Liver (tissue), 9 donors: ENCODE measurements around the gene FOXR1. TPM values are rescaled to one million over a fixed set of nuclear protein-coding genes. Genes with fewer than 3 reads are reported as not detected.

Source experiments
- DNase-seq: peaks from one replicate; pipeline ENCODE4 v3.0.0-alpha.2; 2017; ENCODE audit warnings: low spot score
- H3K27ac ChIP-seq, 2 donors: one replicate each; pipeline ENCODE4 v1.7.0; 2013; ENCODE audit warnings: inconsistent platforms in 2 of 2, low read length in 2 of 2, control low read depth in 1 of 2, low read depth in 1 of 2, mild to moderate bottlenecking in 1 of 2
- H3K27me3 ChIP-seq, 4 donors: one replicate each; pipeline versions ENCODE4 v1.6.1 to v1.7.0; 2013; ENCODE audit warnings: low read length in 3 of 4, inconsistent platforms in 1 of 4, mild to moderate bottlenecking in 1 of 4, moderate library complexity in 1 of 4; ENCODE audit not compliant: control insufficient read depth in 4 of 4, insufficient read depth in 4 of 4
- H3K36me3 ChIP-seq, 4 donors: one replicate each; pipeline versions ENCODE4 v1.6.1 to v1.7.0; 2013; ENCODE audit warnings: low read length in 3 of 4, mild to moderate bottlenecking in 3 of 4, low read depth in 1 of 4, moderate library complexity in 1 of 4; ENCODE audit not compliant: control insufficient read depth in 4 of 4, insufficient read depth in 3 of 4
- H3K4me1 ChIP-seq, 4 donors: one replicate each; pipeline versions ENCODE4 v1.6.1 to v1.7.0; 2013; ENCODE audit warnings: low read length in 3 of 4, mild to moderate bottlenecking in 3 of 4, moderate library complexity in 1 of 4; ENCODE audit not compliant: control insufficient read depth in 4 of 4, insufficient read depth in 4 of 4
- H3K4me3 ChIP-seq, 3 donors: one replicate each; pipeline versions ENCODE4 v1.6.1 to v1.7.0; 2013; ENCODE audit warnings: low read length in 3 of 3, control low read depth in 1 of 3, low read depth in 1 of 3, mild to moderate bottlenecking in 1 of 3
- H3K9ac ChIP-seq, 2 donors: one replicate each; pipeline ENCODE4 v1.7.0; 2013; ENCODE audit warnings: low read length in 2 of 2, mild to moderate bottlenecking in 2 of 2, moderate library complexity in 2 of 2, control low read depth in 1 of 2, low read depth in 1 of 2
- H3K9me3 ChIP-seq, 4 donors: one replicate each; pipeline versions ENCODE4 v1.6.1 to v1.7.0; 2013; ENCODE audit warnings: low read length in 3 of 4; ENCODE audit not compliant: control insufficient read depth in 4 of 4
- ATF3 ChIP-seq: IDR thresholded peaks from 2 replicates; pipeline ENCODE4 v1.6.1; 2016; ENCODE audit warnings: antibody characterized with exemption
- EGR1 ChIP-seq, 2 donors: IDR thresholded peaks; 2 replicates each; pipeline ENCODE4 v1.6.1; 2016 to 2018; ENCODE audit warnings: antibody characterized with exemption in 2 of 2, low read depth in 2 of 2
- FOXA1 ChIP-seq: IDR thresholded peaks from 2 replicates; pipeline ENCODE4 v1.6.1; 2016; ENCODE audit warnings: antibody characterized with exemption
- FOXA2 ChIP-seq: IDR thresholded peaks from 2 replicates; pipeline ENCODE4 v1.6.1; 2016; ENCODE audit warnings: antibody characterized with exemption
- GABPA ChIP-seq, 2 donors: IDR thresholded peaks in 1 of 2; conservative IDR thresholded peaks in 1 of 2; 2 replicates each; pipeline ENCODE4 v1.6.1; 2016; ENCODE audit warnings: antibody characterized with exemption in 2 of 2, mild to moderate bottlenecking in 1 of 2, moderate library complexity in 1 of 2
- HNF4A ChIP-seq, 2 donors: conservative IDR thresholded peaks; 2 replicates each; pipeline ENCODE4 v1.6.1; 2016; ENCODE audit warnings: antibody characterized with exemption in 2 of 2, mild to moderate bottlenecking in 2 of 2
- HNF4G ChIP-seq: IDR thresholded peaks from 2 replicates; pipeline ENCODE4 v1.6.1; 2016; ENCODE audit warnings: antibody characterized with exemption
- JUND ChIP-seq, 2 donors: IDR thresholded peaks; 2 replicates each; pipeline ENCODE4 v1.6.1; 2016; ENCODE audit warnings: antibody characterized with exemption in 2 of 2
- NR2F2 ChIP-seq: IDR thresholded peaks from 2 replicates; pipeline ENCODE4 v1.6.1; 2016; ENCODE audit warnings: antibody characterized with exemption
- REST ChIP-seq: IDR thresholded peaks from 2 replicates; pipeline ENCODE4 v1.6.1; 2016; ENCODE audit warnings: antibody characterized with exemption, mild to moderate bottlenecking
- RXRA ChIP-seq, 2 donors: IDR thresholded peaks; 2 replicates each; pipeline ENCODE4 v1.6.1; 2017 to 2018; ENCODE audit warnings: antibody characterized with exemption in 2 of 2, mild to moderate bottlenecking in 1 of 2
- SP1 ChIP-seq: IDR thresholded peaks from 2 replicates; pipeline ENCODE4 v1.6.1; 2018; ENCODE audit warnings: antibody characterized with exemption, mild to moderate bottlenecking
- TAF1 ChIP-seq: conservative IDR thresholded peaks from 2 replicates; pipeline ENCODE4 v1.6.1; 2016; ENCODE audit warnings: antibody characterized with exemption, mild to moderate bottlenecking
- WGBS: extraction: QIAGEN DNeasy Blood & Tissue Kit; methylation state at CpG from one replicate; pipeline ENCODE4 v1.1.7; 2013; 5-methylcytosine and 5-hydroxymethylcytosine counted together
- polyA plus RNA-seq, 2 donors: library from polyadenylated mRNA; stranded (reverse) in 1 of 2; unstranded in 1 of 2; fragments of 200-250 nt in 1 of 2; fragments of >200 nt in 1 of 2; fragmentation: Nextera tagmentation in 1 of 2; extraction: Ambion mirVana in 1 of 2; gene quantifications; one replicate each; pipeline versions ENCODE4 v1.2.1 to v1.2.3, GENCODE V29; 2013 to 2015
- total RNA-seq, 2 donors: library from RNA; depleted of rRNA; stranded (reverse); fragments of >200 nt; gene quantifications; one replicate each; pipeline ENCODE4 v1.2.3, GENCODE V29; 2014
- TF ChIP-seq, protein P1 (sequence below): IDR thresholded peaks from 2 replicates; pipeline ENCODE4 v1.6.1; 2016; ENCODE audit warnings: antibody characterized with exemption
- TF ChIP-seq, protein P2 (sequence below): IDR thresholded peaks from 2 replicates; pipeline ENCODE4 v1.6.1; 2016; ENCODE audit warnings: antibody characterized with exemption
- donor health status: healthy.
- donor health status: healthy.
- donor health status: healthy.
- donor health status: healthy.
- donor health status: healthy.

FOXR1 gene
- total and polyA plus RNA-seq, 4 donors = not detected

DNA sequence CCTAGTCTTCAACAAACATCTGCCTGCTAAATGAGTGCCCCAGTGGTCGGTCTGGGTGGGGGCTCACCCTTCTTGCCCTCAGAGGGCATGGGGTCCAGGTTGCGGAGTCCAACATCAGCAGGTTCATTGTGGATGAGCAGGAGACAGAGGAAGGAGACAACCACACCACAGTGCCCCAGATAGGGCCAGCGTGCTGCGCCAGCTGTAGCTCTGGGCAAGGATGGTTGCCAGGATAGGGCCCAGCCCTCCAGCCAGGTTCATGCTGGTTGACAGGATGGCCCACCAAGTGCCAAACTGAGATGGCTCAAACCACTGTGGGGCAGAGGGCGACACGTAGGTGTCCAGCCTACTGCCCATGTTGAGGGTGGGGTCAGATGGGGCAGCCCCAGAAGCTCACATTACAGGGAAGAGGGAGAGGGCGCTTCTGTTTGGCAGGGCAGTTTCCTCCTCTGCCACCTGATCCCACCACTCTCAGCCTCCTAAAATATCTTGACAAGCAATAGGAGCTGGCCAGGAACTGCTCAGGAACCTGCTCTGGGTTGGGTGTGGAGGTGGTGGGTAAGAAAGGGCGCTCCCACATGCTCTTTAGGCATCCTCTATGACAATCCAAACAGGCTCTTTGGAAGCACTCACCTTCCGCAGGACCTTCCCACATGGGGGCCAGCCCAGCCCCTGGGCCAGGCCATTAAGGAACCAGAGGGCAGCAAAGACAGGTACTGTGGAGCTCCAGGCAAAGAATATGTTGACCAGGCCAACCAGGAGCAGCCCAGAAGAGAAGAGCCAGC is 56.2 kb downstream of the FOXR1 start:
- WGBS = 40% methylated on average over 9 of the region's 9 CpGs
- Histone ChIP-seq H3K27ac (peak overlapping the region; percentile 92 to 97), H3K36me3 (peaks cover 5 to 17% (median 15%) of the 10 kb centered on the region in 4 donors), H3K9me3 (no peaks in the 10 kb centered on the region), H3K4me1 (peaks cover 14 to 68% (median 51%) of the 10 kb centered on the region in 4 donors), H3K27me3 (no peaks in the 10 kb centered on the region), H3K9ac (peak overlapping the region; percentile 23 to 73), H3K4me3 (peak overlapping the region; percentile 71 to 86 (median 85))
- DNase-seq = no peak
- no peak for TF ChIP-seq NR2F2
- no peak for TF ChIP-seq RXRA (IDR thresholded peaks at IDR 0.05)
- TF ChIP-seq JUND (IDR thresholded peaks at IDR 0.05) = no peak
- TF ChIP-seq, protein P1, sequence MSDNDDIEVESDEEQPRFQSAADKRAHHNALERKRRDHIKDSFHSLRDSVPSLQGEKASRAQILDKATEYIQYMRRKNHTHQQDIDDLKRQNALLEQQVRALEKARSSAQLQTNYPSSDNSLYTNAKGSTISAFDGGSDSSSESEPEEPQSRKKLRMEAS = no peak
- no peak for TF ChIP-seq REST
- no peak for TF ChIP-seq HNF4A (conservative IDR thresholded peaks at IDR 0.05)
- TF ChIP-seq FOXA1 = no peak
- no peak for TF ChIP-seq FOXA2
- TF ChIP-seq, protein P2, sequence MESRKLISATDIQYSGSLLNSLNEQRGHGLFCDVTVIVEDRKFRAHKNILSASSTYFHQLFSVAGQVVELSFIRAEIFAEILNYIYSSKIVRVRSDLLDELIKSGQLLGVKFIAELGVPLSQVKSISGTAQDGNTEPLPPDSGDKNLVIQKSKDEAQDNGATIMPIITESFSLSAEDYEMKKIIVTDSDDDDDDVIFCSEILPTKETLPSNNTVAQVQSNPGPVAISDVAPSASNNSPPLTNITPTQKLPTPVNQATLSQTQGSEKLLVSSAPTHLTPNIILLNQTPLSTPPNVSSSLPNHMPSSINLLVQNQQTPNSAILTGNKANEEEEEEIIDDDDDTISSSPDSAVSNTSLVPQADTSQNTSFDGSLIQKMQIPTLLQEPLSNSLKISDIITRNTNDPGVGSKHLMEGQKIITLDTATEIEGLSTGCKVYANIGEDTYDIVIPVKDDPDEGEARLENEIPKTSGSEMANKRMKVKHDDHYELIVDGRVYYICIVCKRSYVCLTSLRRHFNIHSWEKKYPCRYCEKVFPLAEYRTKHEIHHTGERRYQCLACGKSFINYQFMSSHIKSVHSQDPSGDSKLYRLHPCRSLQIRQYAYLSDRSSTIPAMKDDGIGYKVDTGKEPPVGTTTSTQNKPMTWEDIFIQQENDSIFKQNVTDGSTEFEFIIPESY = no peak
- TF ChIP-seq HNF4G = no peak
- no peak for TF ChIP-seq SP1
- no peak for TF ChIP-seq ATF3
- no peak for TF ChIP-seq TAF1
- no peak for TF ChIP-seq GABPA (IDR thresholded peaks at IDR 0.05 in 1 of 2, conservative IDR thresholded peaks at IDR 0.05 in 1 of 2)

GRCh38 chr11:119028346-119029068 is 56.9 kb downstream of the FOXR1 start:
- 30% methylated on average over 9 of the region's 9 CpGs for WGBS
- peak overlapping the region; percentile 71 to 86 (median 85) for H3K4me3 ChIP-seq
- peak overlapping the region; percentile 73 to 87 for H3K9ac ChIP-seq
- no peaks in the 10 kb centered on the region for H3K27me3 ChIP-seq
- no peaks in the 10 kb centered on the region for H3K9me3 ChIP-seq
- H3K27ac ChIP-seq = peak overlapping the region; percentile 92 to 97
- peaks cover 11 to 61% (median 45%) of the 10 kb centered on the region in 4 donors for H3K4me1 ChIP-seq
- no peak for DNase-seq
- peaks cover 5 to 16% (median 11%) of the 10 kb centered on the region in 4 donors for H3K36me3 ChIP-seq
- TF ChIP-seq EGR1 (IDR thresholded peaks at IDR 0.05; ENCODE audit: low read depth in 2 of 2) (peak in 1 of 2 donors; percentile 13), REST (peak; percentile 47), TAF1 (no peak), ATF3 (peak; percentile 43), FOXA2 (no peak), HNF4G (no peak), FOXA1 (no peak), HNF4A (conservative IDR thresholded peaks at IDR 0.05) (peak; percentile 88 to 89), NR2F2 (no peak), GABPA (IDR thresholded peaks at IDR 0.05 in 1 of 2, conservative IDR thresholded peaks at IDR 0.05 in 1 of 2) (peak in 1 of 2 donors; percentile 31), SP1 (peak; percentile 82)
- TF ChIP-seq, protein P2 = peak; percentile 24
- TF ChIP-seq, protein P1 = peak; percentile 68
